ENCODE data around the gene KCTD16. TPM values are rescaled to one million over a fixed set of nuclear protein-coding genes. Genes with fewer than 3 reads are reported as not detected.

Gene KCTD16
- total and polyA plus RNA-seq, 2 experiments from 2014 or later: 0.02 to 0.76 TPM

DNA sequence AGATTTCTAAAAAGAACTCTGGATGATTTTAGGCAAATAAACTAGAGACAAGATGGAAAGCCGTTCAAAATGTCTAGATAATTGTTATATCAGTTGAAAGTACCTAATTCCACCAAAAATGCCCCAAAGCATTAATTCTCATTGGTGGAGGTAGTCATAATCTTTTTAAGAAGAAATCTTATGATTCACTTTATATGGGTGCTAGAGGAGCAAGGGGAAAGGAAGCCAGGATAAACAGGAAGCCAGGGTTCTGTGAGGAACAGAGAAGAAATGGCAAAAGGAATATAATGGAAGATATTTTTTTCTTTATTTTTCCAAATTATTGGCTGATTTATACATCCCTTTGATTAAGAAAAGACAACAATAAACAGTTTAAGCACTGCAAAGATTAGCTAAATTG is 8.0 kb upstream of the KCTD16 start (continued):
- TF ChIP-seq, protein P1, sequence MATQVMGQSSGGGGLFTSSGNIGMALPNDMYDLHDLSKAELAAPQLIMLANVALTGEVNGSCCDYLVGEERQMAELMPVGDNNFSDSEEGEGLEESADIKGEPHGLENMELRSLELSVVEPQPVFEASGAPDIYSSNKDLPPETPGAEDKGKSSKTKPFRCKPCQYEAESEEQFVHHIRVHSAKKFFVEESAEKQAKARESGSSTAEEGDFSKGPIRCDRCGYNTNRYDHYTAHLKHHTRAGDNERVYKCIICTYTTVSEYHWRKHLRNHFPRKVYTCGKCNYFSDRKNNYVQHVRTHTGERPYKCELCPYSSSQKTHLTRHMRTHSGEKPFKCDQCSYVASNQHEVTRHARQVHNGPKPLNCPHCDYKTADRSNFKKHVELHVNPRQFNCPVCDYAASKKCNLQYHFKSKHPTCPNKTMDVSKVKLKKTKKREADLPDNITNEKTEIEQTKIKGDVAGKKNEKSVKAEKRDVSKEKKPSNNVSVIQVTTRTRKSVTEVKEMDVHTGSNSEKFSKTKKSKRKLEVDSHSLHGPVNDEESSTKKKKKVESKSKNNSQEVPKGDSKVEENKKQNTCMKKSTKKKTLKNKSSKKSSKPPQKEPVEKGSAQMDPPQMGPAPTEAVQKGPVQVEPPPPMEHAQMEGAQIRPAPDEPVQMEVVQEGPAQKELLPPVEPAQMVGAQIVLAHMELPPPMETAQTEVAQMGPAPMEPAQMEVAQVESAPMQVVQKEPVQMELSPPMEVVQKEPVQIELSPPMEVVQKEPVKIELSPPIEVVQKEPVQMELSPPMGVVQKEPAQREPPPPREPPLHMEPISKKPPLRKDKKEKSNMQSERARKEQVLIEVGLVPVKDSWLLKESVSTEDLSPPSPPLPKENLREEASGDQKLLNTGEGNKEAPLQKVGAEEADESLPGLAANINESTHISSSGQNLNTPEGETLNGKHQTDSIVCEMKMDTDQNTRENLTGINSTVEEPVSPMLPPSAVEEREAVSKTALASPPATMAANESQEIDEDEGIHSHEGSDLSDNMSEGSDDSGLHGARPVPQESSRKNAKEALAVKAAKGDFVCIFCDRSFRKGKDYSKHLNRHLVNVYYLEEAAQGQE (IDR thresholded peaks at IDR 0.05; ENCODE audit: unreplicated experiment): no peak
- TF ChIP-seq CREB1 (CRISPR knock-in tag; IDR thresholded peaks at IDR 0.05; ENCODE audit: low read depth): no peak
- TF ChIP-seq JUNB (IDR thresholded peaks at IDR 0.05; ENCODE audit: unreplicated experiment): no peak
- no peak for TF ChIP-seq NANOG (IDR thresholded peaks at IDR 0.05; ENCODE audit: borderline replicate concordance)
- TF ChIP-seq ZNF114 (CRISPR knock-in tag; IDR thresholded peaks at IDR 0.05): no peak
- TF ChIP-seq POLR2AphosphoS5 (IDR thresholded peaks at IDR 0.05; ENCODE audit: low read depth): no peak

DNA sequence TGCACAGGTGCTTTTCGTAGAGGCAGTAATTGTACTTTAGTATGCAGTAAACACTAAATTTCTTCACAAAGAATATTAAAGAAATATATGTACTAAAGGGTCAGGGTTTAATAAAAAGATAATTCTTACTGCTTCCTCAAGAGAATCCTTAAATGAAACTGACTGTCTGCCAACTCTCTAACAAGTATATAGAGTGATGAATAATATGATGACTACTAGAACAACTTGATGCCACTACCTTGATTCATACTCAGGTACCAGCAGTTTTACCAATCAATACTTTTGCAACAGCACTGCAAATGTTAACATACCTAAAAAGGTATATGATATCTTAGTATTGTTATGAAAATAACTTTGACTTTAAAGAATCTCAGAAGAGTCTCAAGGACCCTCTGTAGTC is 4.0 kb upstream of the KCTD16 start:
- no peak overlapping the region for H3K4me3 Mint-ChIP-seq
- Histone ChIP-seq H4K20me1 (replicated peaks; ENCODE audit: insufficient read depth) (0 out of 2 replicates have a peak, but pooled peaks cover 5% of the 10 kb centered on the region), H3K79me2 (replicated peaks; ENCODE audit: insufficient read depth) (peaks cover 36% of the 10 kb centered on the region), H3K4me2 (no peak overlapping the region), H3K4me3 (no peak overlapping the region), H2AFZ (no peak overlapping the region), H3K4me1 (ENCODE audit: insufficient read depth) (peaks cover 7% of the 10 kb centered on the region; the same call in 1 of the 2 replicates), H3F3A (replicated peaks; ENCODE audit: low read depth) (no peaks in the 10 kb centered on the region), H3K27me3 (ENCODE audit: insufficient read depth) (no peaks in the 10 kb centered on the region), H3K36me3 (ENCODE audit: insufficient read depth) (peaks cover 30% of the 10 kb centered on the region), H3K27ac (ENCODE audit: low read depth) (no peak overlapping the region), H3K9me2 (ENCODE audit: insufficient read depth) (peaks cover 4% of the 10 kb centered on the region; the same call in 1 of the 2 replicates)
- no peaks in the 10 kb centered on the region for H3K9me3 Mint-ChIP-seq
- H3K27ac Mint-ChIP-seq: no peak overlapping the region
- DNase-seq (ENCODE audit: low spot score): no peak
- peaks cover 5% of the 10 kb centered on the region for H3K27me3 Mint-ChIP-seq (ENCODE audit: insufficient read depth, low read depth, poor library complexity)
- peaks cover 34% of the 10 kb centered on the region for H3K36me3 Mint-ChIP-seq (ENCODE audit: low read depth)
- H3K4me1 Mint-ChIP-seq: peaks cover 9% of the 10 kb centered on the region
- ATAC-seq: no peak
- TF ChIP-seq JUNB (IDR thresholded peaks at IDR 0.05; ENCODE audit: unreplicated experiment): no peak
- TF ChIP-seq POLR2AphosphoS5 (IDR thresholded peaks at IDR 0.05; ENCODE audit: low read depth): no peak
- TF ChIP-seq, protein P2, sequence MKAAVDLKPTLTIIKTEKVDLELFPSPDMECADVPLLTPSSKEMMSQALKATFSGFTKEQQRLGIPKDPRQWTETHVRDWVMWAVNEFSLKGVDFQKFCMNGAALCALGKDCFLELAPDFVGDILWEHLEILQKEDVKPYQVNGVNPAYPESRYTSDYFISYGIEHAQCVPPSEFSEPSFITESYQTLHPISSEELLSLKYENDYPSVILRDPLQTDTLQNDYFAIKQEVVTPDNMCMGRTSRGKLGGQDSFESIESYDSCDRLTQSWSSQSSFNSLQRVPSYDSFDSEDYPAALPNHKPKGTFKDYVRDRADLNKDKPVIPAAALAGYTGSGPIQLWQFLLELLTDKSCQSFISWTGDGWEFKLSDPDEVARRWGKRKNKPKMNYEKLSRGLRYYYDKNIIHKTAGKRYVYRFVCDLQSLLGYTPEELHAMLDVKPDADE (IDR thresholded peaks at IDR 0.05): no peak
- TF ChIP-seq ZNF114 (CRISPR knock-in tag; IDR thresholded peaks at IDR 0.05): no peak
- TF ChIP-seq NANOG (IDR thresholded peaks at IDR 0.05; ENCODE audit: borderline replicate concordance): no peak
- TF ChIP-seq ZNF331 (CRISPR knock-in tag; IDR thresholded peaks at IDR 0.05; ENCODE audit: low read depth): no peak
- TF ChIP-seq, protein P1 (IDR thresholded peaks at IDR 0.05; ENCODE audit: unreplicated experiment): no peak
- TF ChIP-seq, protein P3, sequence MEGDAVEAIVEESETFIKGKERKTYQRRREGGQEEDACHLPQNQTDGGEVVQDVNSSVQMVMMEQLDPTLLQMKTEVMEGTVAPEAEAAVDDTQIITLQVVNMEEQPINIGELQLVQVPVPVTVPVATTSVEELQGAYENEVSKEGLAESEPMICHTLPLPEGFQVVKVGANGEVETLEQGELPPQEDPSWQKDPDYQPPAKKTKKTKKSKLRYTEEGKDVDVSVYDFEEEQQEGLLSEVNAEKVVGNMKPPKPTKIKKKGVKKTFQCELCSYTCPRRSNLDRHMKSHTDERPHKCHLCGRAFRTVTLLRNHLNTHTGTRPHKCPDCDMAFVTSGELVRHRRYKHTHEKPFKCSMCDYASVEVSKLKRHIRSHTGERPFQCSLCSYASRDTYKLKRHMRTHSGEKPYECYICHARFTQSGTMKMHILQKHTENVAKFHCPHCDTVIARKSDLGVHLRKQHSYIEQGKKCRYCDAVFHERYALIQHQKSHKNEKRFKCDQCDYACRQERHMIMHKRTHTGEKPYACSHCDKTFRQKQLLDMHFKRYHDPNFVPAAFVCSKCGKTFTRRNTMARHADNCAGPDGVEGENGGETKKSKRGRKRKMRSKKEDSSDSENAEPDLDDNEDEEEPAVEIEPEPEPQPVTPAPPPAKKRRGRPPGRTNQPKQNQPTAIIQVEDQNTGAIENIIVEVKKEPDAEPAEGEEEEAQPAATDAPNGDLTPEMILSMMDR (conservative IDR thresholded peaks at IDR 0.05; ENCODE audit: low read depth in 2 of 2): no peak
- TF ChIP-seq EZH2phosphoT487 (IDR thresholded peaks at IDR 0.05; ENCODE audit: unreplicated experiment): no peak
- no peak for TF ChIP-seq CREB1 (CRISPR knock-in tag; IDR thresholded peaks at IDR 0.05; ENCODE audit: low read depth)
- no peak for TF ChIP-seq STAT1 (IDR thresholded peaks at IDR 0.05; ENCODE audit: unreplicated experiment)
